Activated T-cell treated with anti-CD3 and anti-CD28 coated beads, Interleukin-2, amount 50 U/mL, for 72 hours (primary cell): Measurements from ENCODE around the gene NVL. TPM values are rescaled to one million over a fixed set of nuclear protein-coding genes. Genes with fewer than 3 reads are reported as not detected.
A peak's percentile ranks its signal among the peaks of the same experiment; 100 is the strongest.
"Not testable (repeated sequence)": the region's sequence is repeated elsewhere in the genome, so short reads cannot be mapped to it uniquely, and the experiment has no call there.

Experiments used
- ATAC-seq, 2 donors: fragments of 150-1000 bp; cut with Tn5 transposase; replicated peaks in 1 of 2; 2 replicates each; pipeline ENCODE4 v1.10.0; 2021; ENCODE audit warnings: moderate library complexity in 2 of 2, mild to moderate bottlenecking in 1 of 2
- DNase-seq, 2 donors: peaks; one replicate each; pipeline ENCODE4 v3.0.0; 2021 to 2022; ENCODE audit warnings: mixed read lengths in 1 of 2
- H3K27ac Mint-ChIP-seq: one replicate; pipeline ENCODE4 v1.8.0; 2022; ENCODE audit warnings: mild to moderate bottlenecking, moderate library complexity, mixed read lengths
- H3K27me3 Mint-ChIP-seq: one replicate; pipeline ENCODE4 v1.8.0; 2022; ENCODE audit warnings: low read depth, mixed read lengths
- H3K36me3 Mint-ChIP-seq, 2 donors: one replicate each; pipeline ENCODE4 v1.8.0; 2022; ENCODE audit warnings: mixed read lengths in 2 of 2, mild to moderate bottlenecking in 1 of 2; ENCODE audit not compliant: insufficient read depth in 2 of 2
- H3K4me1 Mint-ChIP-seq: one replicate; pipeline ENCODE4 v1.8.0; 2022; ENCODE audit warnings: low read depth, mixed read lengths
- H3K4me3 Mint-ChIP-seq, 2 donors: one replicate each; pipeline ENCODE4 v1.8.0; 2022; ENCODE audit warnings: mild to moderate bottlenecking in 2 of 2, mixed read lengths in 2 of 2, moderate library complexity in 2 of 2
- H3K9me3 Mint-ChIP-seq, 2 donors: one replicate each; pipeline ENCODE4 v1.8.0; 2022; ENCODE audit warnings: mixed read lengths in 2 of 2
- total RNA-seq, 2 donors: library from RNA; stranded (reverse); gene quantifications; one replicate each; pipeline ENCODE4 v1.2.3, GENCODE V29; 2022

Gene NVL
- total RNA-seq, 2 donors from 2014 or later, result 39.0 to 51.7 TPM

GRCh38 chr1:224352436-224353085 lies 22.6 kb upstream of the NVL start:
- not testable (repeated sequence) for H3K27me3 Mint-ChIP-seq, H3K9me3 Mint-ChIP-seq, H3K4me3 Mint-ChIP-seq, H3K36me3 Mint-ChIP-seq, DNase-seq, ATAC-seq, H3K27ac Mint-ChIP-seq
- H3K4me1 Mint-ChIP-seq, result peaks cover 28% of the 10 kb centered on the region

- H3K4me1 Mint-ChIP-seq, result peaks cover 22% of the 10 kb centered on the region
- not testable (repeated sequence) for DNase-seq, H3K27ac Mint-ChIP-seq, H3K4me3 Mint-ChIP-seq, H3K36me3 Mint-ChIP-seq, H3K9me3 Mint-ChIP-seq, ATAC-seq, H3K27me3 Mint-ChIP-seq
Observed at GRCh38 chr1:224349716-224350115, 19.7 kb upstream of the NVL start.

- no peak for DNase-seq
- no peaks in the 10 kb centered on the region for H3K27me3 Mint-ChIP-seq
- peaks cover 17% of the 10 kb centered on the region for H3K4me1 Mint-ChIP-seq
- H3K36me3 Mint-ChIP-seq, result peaks cover 9 to 15% of the 10 kb centered on the region in 2 donors
- H3K9me3 Mint-ChIP-seq, result peaks cover 2 to 5% of the 10 kb centered on the region in 2 donors
- no peak overlapping the region for H3K27ac Mint-ChIP-seq
- no peak overlapping the region for H3K4me3 Mint-ChIP-seq
- ATAC-seq, result no peak
Observed at GRCh38 chr1:224348137-224348536, 18.2 kb upstream of the NVL start.

GRCh38 chr1:224343679-224344078 lies 13.7 kb upstream of the NVL start:
- peaks cover 16 to 21% of the 10 kb centered on the region in 2 donors for H3K36me3 Mint-ChIP-seq
- H3K4me1 Mint-ChIP-seq, result peaks cover 25% of the 10 kb centered on the region
- no peak for DNase-seq
- no peak for ATAC-seq
- no peak overlapping the region for H3K27ac Mint-ChIP-seq
- peak overlapping the region in 1 of 2 donors; percentile 25 for H3K4me3 Mint-ChIP-seq
- H3K27me3 Mint-ChIP-seq, result no peaks in the 10 kb centered on the region
- peaks cover 3 to 11% of the 10 kb centered on the region in 2 donors for H3K9me3 Mint-ChIP-seq

- Mint-ChIP-seq H3K9me3 (peaks cover 1 to 11% of the 10 kb centered on the region in 2 donors), H3K4me3 (peak overlapping the region; percentile 76 to 78)
Observed at GRCh38 chr1:224340453-224341384, 10.7 kb upstream of the NVL start.

GRCh38 chr1:224339442-224340033 lies 9.6 kb upstream of the NVL start:
- ATAC-seq (no peak), DNase-seq (no peak)
- no peaks in the 10 kb centered on the region for H3K27me3 Mint-ChIP-seq
- peaks cover 1 to 11% of the 10 kb centered on the region in 2 donors for H3K9me3 Mint-ChIP-seq
- no peak overlapping the region for H3K27ac Mint-ChIP-seq
- H3K4me3 Mint-ChIP-seq, result no peak overlapping the region
- peaks cover 17% of the 10 kb centered on the region for H3K4me1 Mint-ChIP-seq
- H3K36me3 Mint-ChIP-seq, result peaks cover 11 to 12% of the 10 kb centered on the region in 2 donors

More at GRCh38 chr1:224340453-224341384, 10.7 kb upstream of the NVL start:
- Mint-ChIP-seq H3K4me1 (peaks cover 11% of the 10 kb centered on the region), H3K36me3 (peaks cover 14 to 16% of the 10 kb centered on the region in 2 donors)
- not testable (repeated sequence) for H3K27me3 Mint-ChIP-seq, H3K27ac Mint-ChIP-seq
- DNase-seq (peak; percentile 39 to 46), ATAC-seq (peak; percentile 79 to 81)

GRCh38 chr1:224338150-224338838 lies 8.3 kb upstream of the NVL start:
- no peak overlapping the region for H3K27ac Mint-ChIP-seq

GRCh38 chr1:224333939-224334786 lies 4.2 kb upstream of the NVL start:
- no peaks in the 10 kb centered on the region for H3K27me3 Mint-ChIP-seq
- H3K27ac Mint-ChIP-seq, result peak overlapping the region; percentile 50
- peak; percentile 21 to 22 for DNase-seq
- peak; percentile 34 to 51 for ATAC-seq
- peaks cover 37% of the 10 kb centered on the region for H3K4me1 Mint-ChIP-seq
- H3K9me3 Mint-ChIP-seq, result no peaks in the 10 kb centered on the region
- peak overlapping the region; percentile 70 to 73 for H3K4me3 Mint-ChIP-seq
- peaks cover 0 to 1% of the 10 kb centered on the region in 2 donors for H3K36me3 Mint-ChIP-seq

More at GRCh38 chr1:224338150-224338838, 8.3 kb upstream of the NVL start:
- Mint-ChIP-seq H3K4me1 (peaks cover 29% of the 10 kb centered on the region), H3K36me3 (peaks cover 8% of the 10 kb centered on the region in 2 donors), H3K4me3 (no peak overlapping the region), H3K27me3 (no peaks in the 10 kb centered on the region), H3K9me3 (peaks cover 1 to 8% of the 10 kb centered on the region in 2 donors)
- ATAC-seq (no peak), DNase-seq (no peak)

GRCh38 chr1:224333309-224333926 lies 3.4 kb upstream of the NVL start:
- H3K27ac Mint-ChIP-seq, result peak overlapping the region; percentile 50
- peaks cover 44% of the 10 kb centered on the region for H3K4me1 Mint-ChIP-seq
- H3K4me3 Mint-ChIP-seq, result peak overlapping the region; percentile 70 to 73
- peak; percentile 21 to 40 for DNase-seq
- no peaks in the 10 kb centered on the region for H3K9me3 Mint-ChIP-seq
- ATAC-seq, result peak; percentile 33 to 36
- H3K36me3 Mint-ChIP-seq, result peaks cover 0 to 2% of the 10 kb centered on the region in 2 donors
- no peaks in the 10 kb centered on the region for H3K27me3 Mint-ChIP-seq

GRCh38 chr1:224331824-224332223 lies 1.9 kb upstream of the NVL start:
- ATAC-seq (no peak), DNase-seq (no peak)
- H3K36me3 Mint-ChIP-seq, result peaks cover 0 to 2% of the 10 kb centered on the region in 2 donors
- peaks cover 59% of the 10 kb centered on the region for H3K4me1 Mint-ChIP-seq
- no peak overlapping the region for H3K27ac Mint-ChIP-seq
- H3K27me3 Mint-ChIP-seq, result no peaks in the 10 kb centered on the region
- H3K9me3 Mint-ChIP-seq, result no peaks in the 10 kb centered on the region
- no peak overlapping the region for H3K4me3 Mint-ChIP-seq

- DNase-seq, result no peak
- no peaks in the 10 kb centered on the region for H3K9me3 Mint-ChIP-seq
- no peak for ATAC-seq
- peak overlapping the region; percentile 91 to 95 for H3K4me3 Mint-ChIP-seq
- peak overlapping the region; percentile 54 for H3K27ac Mint-ChIP-seq
- H3K27me3 Mint-ChIP-seq, result no peaks in the 10 kb centered on the region
- peaks cover 0 to 2% of the 10 kb centered on the region in 2 donors for H3K36me3 Mint-ChIP-seq
- H3K4me1 Mint-ChIP-seq, result peaks cover 61% of the 10 kb centered on the region
Observed at GRCh38 chr1:224331326-224331725, 1.4 kb upstream of the NVL start.
